Renal pelvis (tissue), 4 donors: Measurements from ENCODE around the gene TIMMDC1. TPM values are rescaled to one million over a fixed set of nuclear protein-coding genes. Genes with fewer than 3 reads are reported as not detected.
"Not testable (repeated sequence)": the region's sequence is repeated elsewhere in the genome, so short reads cannot be mapped to it uniquely, and the experiment has no call there.

Source experiments
- DNase-seq: peaks from one replicate; pipeline ENCODE4 v3.0.0-alpha.2; 2013
- polyA plus RNA-seq, 3 donors: library from polyadenylated mRNA; unstranded; fragments of 120-200 nt; gene quantifications; one replicate each; pipeline ENCODE4 v1.2.1, GENCODE V29; 2013; ENCODE audit not compliant: insufficient read length in 3 of 3

Gene TIMMDC1
- polyA plus RNA-seq, 3 donors = 99.5 to 113 (median 105) TPM

- not testable (repeated sequence) for DNase-seq
Measured at GRCh38 chr3:119552928-119553327, 54.6 kb downstream of the TIMMDC1 start.

- DNase-seq = no peak
Measured at GRCh38 chr3:119553823-119554415, 55.6 kb downstream of the TIMMDC1 start.

- no peak for DNase-seq
Measured at GRCh38 chr3:119555309-119555735, 57.0 kb downstream of the TIMMDC1 start.

- no peak for DNase-seq
Measured at GRCh38 chr3:119555929-119556328, 57.6 kb downstream of the TIMMDC1 start.

- DNase-seq = no peak
Measured at GRCh38 chr3:119557192-119557876, 59.0 kb downstream of the TIMMDC1 start.

- DNase-seq = no peak
Measured at GRCh38 chr3:119557877-119558269, 59.5 kb downstream of the TIMMDC1 start.

GRCh38 chr3:119558626-119559317, 60.4 kb downstream of the TIMMDC1 start:
- DNase-seq = no peak

- no peak for DNase-seq
Measured at GRCh38 chr3:119559441-119559963, 61.2 kb downstream of the TIMMDC1 start, which contains the start of gene CD80. TSS of gene CD80 (minus strand) at chr3:119559614. CDS start at chr3:119557728, 1,886 bp downstream.

GRCh38 chr3:119560160-119560559, 61.8 kb downstream of the TIMMDC1 start:
- no peak for DNase-seq

- no peak for DNase-seq
Measured at GRCh38 chr3:119562307-119562961, 64.1 kb downstream of the TIMMDC1 start.

- DNase-seq = not testable (repeated sequence)
Measured at GRCh38 chr3:119563334-119563733, 65.0 kb downstream of the TIMMDC1 start.

- DNase-seq = no peak
Measured at GRCh38 chr3:119569156-119569555, 70.8 kb downstream of the TIMMDC1 start.

- no peak for DNase-seq
Measured at GRCh38 chr3:119570229-119570628, 71.9 kb downstream of the TIMMDC1 start.

GRCh38 chr3:119571230-119571629, 72.9 kb downstream of the TIMMDC1 start:
- no peak for DNase-seq

- DNase-seq = no peak
Measured at GRCh38 chr3:119571688-119572087, 73.3 kb downstream of the TIMMDC1 start.

Other genes starting within 250 kb of the TIMMDC1 start
- 10 to 100 TPM; 10.7 to 12.7 (median 12.4) TPM for gene ARHGAP31, start 204.2 kb upstream of the TIMMDC1 start, polyA plus RNA-seq
- gene TMEM39A, start 34.9 kb upstream of the TIMMDC1 start, polyA plus RNA-seq = 10 to 100 TPM; 50.0 to 62.2 (median 58.5) TPM
- gene POGLUT1, start 29.6 kb upstream of the TIMMDC1 start, polyA plus RNA-seq = 10 to 100 TPM; 24.0 to 33.4 (median 28.9) TPM
- gene CD80, start 61.1 kb downstream of the TIMMDC1 start, polyA plus RNA-seq = under 1 TPM; 0.17 to 0.42 (median 0.30) TPM
- gene ADPRH, start 80.9 kb downstream of the TIMMDC1 start, polyA plus RNA-seq = 1 to 10 TPM; 6.1 to 7.1 (median 6.8) TPM
- gene PLA1A, start 99.3 kb downstream of the TIMMDC1 start, polyA plus RNA-seq = 1 to 10 TPM; 7.6 to 8.4 (median 8.0) TPM
- 10 to 100 TPM in 1 of 3 donors, 1 to 10 TPM in 2; 4.1 to 10.2 (median 6.2) TPM for gene POPDC2, start 162.0 kb downstream of the TIMMDC1 start, polyA plus RNA-seq
- 10 to 100 TPM; 44.2 to 47.2 (median 45.0) TPM for gene COX17, start 178.9 kb downstream of the TIMMDC1 start, polyA plus RNA-seq
- 10 to 100 TPM; 21.0 to 34.8 (median 28.0) TPM for gene CFAP91, start 204.5 kb downstream of the TIMMDC1 start, polyA plus RNA-seq